Measurements from ENCODE around the gene EARS2.

DNA sequence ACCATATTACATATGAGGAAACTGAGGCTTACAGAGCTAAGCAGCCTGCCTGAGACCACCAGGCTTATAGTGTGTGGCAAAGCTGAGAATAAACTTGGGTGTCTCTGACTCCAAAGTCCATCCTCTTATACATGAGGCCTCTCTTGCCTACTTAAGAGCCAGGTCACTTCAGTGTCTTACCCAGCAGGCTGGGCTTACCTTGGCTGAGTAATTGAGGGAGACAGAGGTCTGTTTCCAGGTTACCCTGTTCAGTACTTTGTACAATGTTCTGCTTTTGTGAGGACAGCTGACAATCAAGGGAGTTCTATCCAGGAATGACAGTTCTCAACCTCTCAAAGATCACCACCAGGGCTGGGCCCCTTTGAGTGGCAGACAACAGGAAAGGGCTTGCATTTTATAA lies 24.6 kb upstream of the EARS2 start:
- TF ChIP-seq GABPA (IDR thresholded peaks at IDR 0.05; ENCODE audit: borderline replicate concordance, insufficient read depth, low read length) (no peak), POU5F1 (IDR thresholded peaks at IDR 0.05; ENCODE audit: low read depth, low read length) (no peak)
